Ascending aorta (tissue), 2 donors: ENCODE data around the gene C2orf78. TPM values are rescaled to one million over a fixed set of nuclear protein-coding genes. Genes with fewer than 3 reads are reported as not detected.

Experiments
- DNase-seq, 2 donors: peaks; one replicate each; pipeline ENCODE4 v3.0.0-alpha.2; 2019; ENCODE audit warnings: low spot score in 2 of 2
- H3K27ac ChIP-seq, 2 donors: fragments of 200-600 bp; sonication (generic); one replicate each; pipeline ENCODE4 v1.5.1; 2016 to 2017; ENCODE audit warnings: mild to moderate bottlenecking in 1 of 2
- H3K27me3 ChIP-seq: fragments of 200-600 bp; sonication (generic); one replicate; pipeline ENCODE4 v1.5.1; 2017
- H3K36me3 ChIP-seq, 2 donors: fragments of 200-600 bp; sonication (generic); one replicate each; pipeline ENCODE4 v1.5.1; 2016
- H3K4me1 ChIP-seq, 2 donors: fragments of 200-600 bp; sonication (generic); one replicate each; pipeline ENCODE4 v1.5.1; 2016 to 2017; ENCODE audit warnings: mild to moderate bottlenecking in 1 of 2
- H3K4me3 ChIP-seq, 2 donors: fragments of 200-600 bp; sonication (generic); one replicate each; pipeline ENCODE4 v1.5.1; 2016 to 2017; ENCODE audit warnings: mild to moderate bottlenecking in 1 of 2
- H3K9me3 ChIP-seq, 2 donors: fragments of 200-600 bp; sonication (generic); one replicate each; pipeline ENCODE4 v1.5.1; 2016
- CTCF ChIP-seq, 3 experiments: fragments of 200-600 bp in 2 of 3; fragments of 450-650 bp in 1 of 3; sonication (generic) in 2 of 3; IDR thresholded peaks; one replicate each; pipeline ENCODE4 v1.5.1; 2016 to 2019; ENCODE audit warnings: antibody characterized with exemption in 3 of 3, mild to moderate bottlenecking in 1 of 3, moderate library complexity in 1 of 3
- intact Hi-C: fragments of 100-400 bp; cut with DNase I; formaldehyde crosslinking; loops from one replicate; pipeline ENCODE4 v1.15.1; 2023
- total RNA-seq: library from RNA; depleted of rRNA; stranded (reverse); fragments of >200 nt; gene quantifications from one replicate; pipeline ENCODE4 v1.1.0, GENCODE V29; 2016

The C2orf78 gene
- total RNA-seq, 1 donor from 2014 or later = not detected

- Histone ChIP-seq H3K4me1 (no peaks in the 10 kb centered on the region), H3K36me3 (peaks cover 25 to 31% of the 10 kb centered on the region in 2 donors), H3K27me3 (no peaks in the 10 kb centered on the region), H3K4me3 (no peak overlapping the region), H3K9me3 (no peaks in the 10 kb centered on the region), H3K27ac (no peak overlapping the region)
- intact Hi-C loops = no loop called here
- TF ChIP-seq CTCF (IDR thresholded peaks at IDR 0.05) = no peak
- DNase-seq = no peak
Observed at GRCh38 chr2:73841912-73842738, 58.1 kb downstream of the C2orf78 start.

- Histone ChIP-seq H3K27me3 (no peaks in the 10 kb centered on the region), H3K27ac (no peak overlapping the region), H3K4me3 (no peak overlapping the region), H3K9me3 (no peaks in the 10 kb centered on the region), H3K36me3 (peaks cover 31 to 37% of the 10 kb centered on the region in 2 donors), H3K4me1 (no peaks in the 10 kb centered on the region)
- DNase-seq = no peak
- no peak for TF ChIP-seq CTCF (IDR thresholded peaks at IDR 0.05)
- intact Hi-C loops = no loop called here
Observed at GRCh38 chr2:73842739-73843019, 58.7 kb downstream of the C2orf78 start.

GRCh38 chr2:73844087-73844486, 60.1 kb downstream of the C2orf78 start:
- no peak for DNase-seq
- intact Hi-C loops = no loop called here
- no peaks in the 10 kb centered on the region for H3K4me1 ChIP-seq
- no peaks in the 10 kb centered on the region for H3K9me3 ChIP-seq
- H3K27me3 ChIP-seq = no peaks in the 10 kb centered on the region
- H3K36me3 ChIP-seq = peaks cover 37 to 51% of the 10 kb centered on the region in 2 donors
- H3K4me3 ChIP-seq = no peak overlapping the region
- no peak for TF ChIP-seq CTCF (IDR thresholded peaks at IDR 0.05)
- H3K27ac ChIP-seq = no peak overlapping the region

GRCh38 chr2:73850009-73850408, 66.0 kb downstream of the C2orf78 start:
- TF ChIP-seq CTCF (IDR thresholded peaks at IDR 0.05) = no peak
- H3K36me3 ChIP-seq = peaks cover 83 to 98% of the 10 kb centered on the region in 2 donors
- no peak overlapping the region for H3K4me3 ChIP-seq
- no peak for DNase-seq
- H3K27me3 ChIP-seq = no peaks in the 10 kb centered on the region
- no peak overlapping the region for H3K27ac ChIP-seq
- intact Hi-C loops = no loop called here
- H3K9me3 ChIP-seq = no peaks in the 10 kb centered on the region
- no peaks in the 10 kb centered on the region for H3K4me1 ChIP-seq

- no peak overlapping the region for H3K27ac ChIP-seq
- no peak overlapping the region for H3K4me3 ChIP-seq
- no peak for TF ChIP-seq CTCF (IDR thresholded peaks at IDR 0.05)
- DNase-seq = no peak
- no peaks in the 10 kb centered on the region for H3K4me1 ChIP-seq
- intact Hi-C loops = no loop called here
- H3K9me3 ChIP-seq = no peaks in the 10 kb centered on the region
- H3K27me3 ChIP-seq = no peaks in the 10 kb centered on the region
- H3K36me3 ChIP-seq = peaks cover 82 to 98% of the 10 kb centered on the region in 2 donors
Observed at GRCh38 chr2:73851274-73851673, 67.3 kb downstream of the C2orf78 start.
